HTR-8/SVneo (cell line): Measurements from ENCODE around the gene CLCN2.

ENCODE experiments used
- DNase-seq: peaks from one replicate; pipeline ENCODE4 v3.0.0; 2011; ENCODE audit warnings: low spot score, mixed read lengths; ENCODE audit not compliant: insufficient read length
- FAIRE-seq: peaks from 2 replicates; lab custom pipeline; 2011; peaks lifted over from hg19 to GRCh38; lab: Jason Lieb, UNC

The CLCN2 gene

DNA sequence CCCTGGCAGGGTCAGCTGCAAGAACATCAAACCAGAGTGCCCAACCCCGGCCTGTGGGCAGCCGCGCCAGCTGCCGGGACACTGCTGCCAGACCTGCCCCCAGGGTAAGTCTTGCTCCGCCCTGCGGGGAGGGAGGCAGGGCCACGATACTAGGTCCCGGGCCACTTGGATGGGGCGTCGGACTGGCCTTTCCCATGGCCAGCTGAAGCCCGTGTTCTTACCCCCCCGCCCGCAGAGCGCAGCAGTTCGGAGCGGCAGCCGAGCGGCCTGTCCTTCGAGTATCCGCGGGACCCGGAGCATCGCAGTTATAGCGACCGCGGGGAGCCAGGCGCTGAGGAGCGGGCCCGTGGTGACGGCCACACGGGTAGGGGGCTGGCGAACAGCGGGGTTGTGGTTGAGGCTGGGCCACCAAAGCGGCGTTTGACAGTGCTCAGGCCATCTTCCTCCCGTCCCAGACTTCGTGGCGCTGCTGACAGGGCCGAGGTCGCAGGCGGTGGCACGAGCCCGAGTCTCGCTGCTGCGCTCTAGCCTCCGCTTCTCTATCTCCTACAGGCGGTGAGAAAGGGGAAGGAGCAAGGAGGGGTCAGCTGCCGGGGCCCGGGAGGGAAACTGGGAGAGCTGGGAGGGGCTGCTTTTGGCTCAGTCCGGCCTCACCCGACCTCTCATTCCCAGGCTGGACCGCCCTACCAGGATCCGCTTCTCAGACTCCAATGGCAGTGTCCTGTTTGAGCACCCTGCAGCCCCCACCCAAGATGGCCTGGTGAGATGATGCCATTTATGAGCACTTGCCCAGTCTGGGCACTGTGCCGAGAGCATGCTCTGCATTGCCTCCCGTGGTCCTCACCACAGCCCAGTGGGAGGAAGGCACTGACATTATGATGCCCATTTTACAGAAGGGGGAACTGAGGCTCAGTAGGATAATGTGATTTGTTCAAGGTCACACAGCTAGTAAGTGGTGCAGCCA lies 20.1 kb upstream of the CLCN2 start:
- DNase-seq (no peak), FAIRE-seq (no peak)

GRCh38 chr3:184380627-184381260 lies 19.3 kb upstream of the CLCN2 start:
- DNase-seq (no peak), FAIRE-seq (no peak)

GRCh38 chr3:184380185-184380626 lies 18.8 kb upstream of the CLCN2 start:
- DNase-seq, result peak; percentile 65
- peak; percentile 26 for FAIRE-seq

DNA sequence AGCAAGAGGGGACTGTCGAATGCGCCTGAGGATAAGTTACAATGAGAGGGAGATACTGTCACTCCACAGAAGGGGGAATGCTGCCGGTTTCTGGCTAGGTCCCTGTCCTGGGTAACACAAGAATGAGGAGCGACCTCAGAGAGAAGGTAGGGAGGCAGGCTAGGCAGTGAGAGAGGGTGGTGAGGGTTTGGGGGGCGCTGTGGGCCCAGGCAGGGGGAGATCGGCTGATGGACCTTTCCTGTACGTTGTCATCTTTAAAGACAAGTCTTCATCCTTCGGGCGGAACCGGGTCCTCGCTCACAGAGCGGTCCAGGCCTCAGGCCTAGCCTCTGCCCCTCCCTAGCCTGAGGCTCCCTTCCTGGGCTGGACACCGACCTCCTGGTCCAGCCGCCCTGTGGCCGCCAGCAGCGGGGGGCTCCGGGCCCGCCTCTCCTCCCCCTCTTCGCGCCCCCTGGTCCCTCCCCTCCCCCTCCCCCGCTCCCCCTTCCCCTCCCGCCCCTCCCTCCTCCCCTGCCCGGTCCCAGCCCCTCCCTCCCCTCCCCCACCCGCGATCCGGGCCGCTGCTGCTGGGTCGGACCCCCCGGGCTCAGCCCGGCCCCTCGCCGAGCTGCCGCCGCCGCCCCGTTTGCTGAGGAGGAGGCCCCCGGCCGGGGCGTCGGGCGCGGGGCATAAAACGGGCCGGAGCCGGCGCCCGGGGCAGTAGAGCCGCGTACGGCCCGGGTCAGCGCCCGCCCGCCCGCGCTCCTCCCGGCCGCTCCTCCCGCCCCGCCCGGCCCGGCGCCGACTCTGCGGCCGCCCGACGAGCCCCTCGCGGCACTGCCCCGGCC lies 18.2 kb upstream of the CLCN2 start, which contains the start of gene CHRD:
CHRD (plus strand) TSS at position 697 of the 827 bp plus-strand sequence. CDS start 265 bp downstream, outside the sequence.
- DNase-seq, result no peak
- no peak for FAIRE-seq

GRCh38 chr3:184378651-184379357 lies 17.4 kb upstream of the CLCN2 start:
- no peak for FAIRE-seq
- no peak for DNase-seq

- FAIRE-seq (no peak), DNase-seq (no peak)
Measured at GRCh38 chr3:184377882-184378445, 16.6 kb upstream of the CLCN2 start, which contains the start of gene THPO. Gene THPO (minus strand): TSS chr3:184378207. CDS start chr3:184376259, 1,948 bp downstream.

GRCh38 chr3:184377374-184377773 lies 16.0 kb upstream of the CLCN2 start:
- FAIRE-seq, result no peak

DNA sequence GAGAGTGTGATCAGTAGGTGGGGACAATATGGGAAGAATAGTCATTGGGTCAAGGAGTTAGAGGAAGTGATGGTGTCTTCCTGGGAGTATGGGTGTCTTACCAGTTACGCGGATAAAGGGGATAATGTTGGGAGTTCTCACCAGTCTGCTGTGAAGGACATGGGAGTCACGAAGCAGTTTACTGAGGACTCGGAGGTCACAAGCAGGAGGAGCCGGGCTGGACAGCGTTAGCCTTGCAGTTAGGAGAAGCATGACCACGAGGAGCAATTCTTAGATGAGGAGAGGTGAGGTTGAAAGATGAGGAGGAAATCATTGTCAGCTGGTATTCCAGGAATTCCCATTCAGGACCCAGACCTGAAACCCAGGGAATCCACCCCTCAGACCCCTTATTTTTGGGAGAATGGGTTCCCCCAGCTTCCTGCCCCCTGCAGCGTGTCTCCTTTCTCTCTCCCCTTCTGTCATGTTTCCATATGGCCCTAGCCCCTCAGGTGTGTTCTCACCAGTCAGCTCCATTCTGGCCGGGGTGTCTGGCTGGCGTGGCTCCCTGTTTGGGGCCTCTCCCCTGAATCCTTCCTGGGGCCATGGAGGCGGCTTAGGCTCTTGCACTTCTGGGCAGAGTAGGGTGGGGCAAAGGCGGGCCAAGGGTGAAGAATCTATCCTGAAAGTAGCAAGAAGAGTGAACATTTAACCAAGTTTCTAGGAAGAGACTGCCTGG lies 14.5 kb upstream of the CLCN2 start:
- no peak for DNase-seq
- no peak for FAIRE-seq

More at GRCh38 chr3:184377374-184377773, 16.0 kb upstream of the CLCN2 start:
- DNase-seq, result no peak

GRCh38 chr3:184373422-184373821 lies 12.0 kb upstream of the CLCN2 start:
- no peak for DNase-seq
- no peak for FAIRE-seq

DNA sequence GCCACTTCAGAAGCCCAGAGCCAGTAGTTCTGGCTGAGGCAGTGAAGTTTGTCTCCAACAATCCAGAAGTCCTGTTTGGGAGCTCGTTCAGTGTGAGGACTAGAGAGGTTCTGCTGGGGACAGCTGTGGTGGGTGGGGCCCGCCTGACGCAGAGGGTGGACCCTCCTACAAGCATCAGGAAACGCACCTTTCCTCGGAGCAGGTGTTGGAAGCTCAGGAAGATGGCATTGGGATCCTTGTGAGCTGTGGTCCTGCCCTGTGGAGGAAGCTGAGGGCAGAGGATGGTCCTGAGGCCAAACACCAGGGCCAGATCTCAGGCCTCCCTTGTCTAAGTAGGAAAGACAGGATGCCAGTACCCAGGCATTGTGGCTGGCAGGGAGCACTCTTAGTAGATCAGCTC lies 11.5 kb upstream of the CLCN2 start:
- FAIRE-seq, result no peak
- no peak for DNase-seq

DNA sequence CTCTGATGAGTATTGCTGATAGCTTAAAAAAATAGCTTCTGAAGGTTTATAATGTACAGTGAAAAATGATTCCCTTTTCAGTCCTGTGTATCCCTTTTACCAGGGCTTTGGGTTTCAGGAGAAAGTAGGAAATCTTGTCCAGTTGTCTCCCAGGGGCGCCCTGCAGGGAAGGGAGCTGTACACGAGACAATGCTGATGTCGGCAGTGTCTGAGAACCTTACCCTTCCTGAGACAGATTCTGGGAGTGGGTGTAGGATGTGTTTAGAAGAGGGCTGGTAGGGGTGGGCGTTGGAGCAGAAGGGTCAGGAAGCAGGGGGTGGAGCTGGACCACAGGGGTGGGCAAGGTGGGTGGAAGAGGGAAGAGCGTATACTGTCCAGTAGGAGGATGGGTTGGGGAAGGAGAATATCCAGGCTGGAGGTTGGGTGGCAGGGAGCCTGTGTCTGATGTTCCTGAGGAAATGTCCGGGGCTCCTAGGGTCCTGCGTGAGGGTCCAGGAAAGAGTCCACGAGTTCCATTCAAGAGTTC lies 11.0 kb upstream of the CLCN2 start:
- DNase-seq (no peak), FAIRE-seq (no peak)

GRCh38 chr3:184371570-184372018 lies 10.2 kb upstream of the CLCN2 start:
- DNase-seq (peak; percentile 90), FAIRE-seq (peak; percentile 54)

DNA sequence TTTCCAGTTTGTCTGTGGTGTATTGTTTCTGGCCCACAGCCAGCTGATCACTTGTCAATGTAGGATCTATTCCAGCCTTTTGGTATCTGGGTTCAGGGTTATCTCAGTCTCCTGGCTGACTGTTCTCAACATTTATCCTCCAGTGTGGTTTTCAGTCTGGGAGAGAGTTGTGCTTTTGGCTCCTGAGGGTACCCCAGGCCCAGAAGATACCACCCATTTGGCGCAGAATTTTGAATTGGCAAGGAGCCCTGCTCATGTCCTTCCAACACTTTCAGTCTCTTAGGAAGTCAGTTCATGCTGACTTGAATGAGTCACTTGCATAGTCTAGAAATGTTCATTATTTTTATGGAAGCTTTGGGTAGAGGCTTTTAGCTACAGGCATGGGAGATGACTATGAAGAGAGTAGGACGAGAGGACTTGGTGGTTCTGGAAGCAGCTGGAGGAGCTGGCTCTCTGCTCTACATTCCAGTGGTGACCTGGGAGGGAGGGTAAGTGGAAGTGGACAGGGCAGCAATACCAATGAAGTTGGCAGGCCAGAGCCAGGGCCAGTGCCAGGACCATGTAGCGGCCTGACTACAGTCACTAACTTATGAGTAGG lies 7.3 kb upstream of the CLCN2 start:
- FAIRE-seq (no peak), DNase-seq (no peak)

GRCh38 chr3:184368116-184368515 lies 6.7 kb upstream of the CLCN2 start:
- FAIRE-seq (no peak), DNase-seq (no peak)

DNA sequence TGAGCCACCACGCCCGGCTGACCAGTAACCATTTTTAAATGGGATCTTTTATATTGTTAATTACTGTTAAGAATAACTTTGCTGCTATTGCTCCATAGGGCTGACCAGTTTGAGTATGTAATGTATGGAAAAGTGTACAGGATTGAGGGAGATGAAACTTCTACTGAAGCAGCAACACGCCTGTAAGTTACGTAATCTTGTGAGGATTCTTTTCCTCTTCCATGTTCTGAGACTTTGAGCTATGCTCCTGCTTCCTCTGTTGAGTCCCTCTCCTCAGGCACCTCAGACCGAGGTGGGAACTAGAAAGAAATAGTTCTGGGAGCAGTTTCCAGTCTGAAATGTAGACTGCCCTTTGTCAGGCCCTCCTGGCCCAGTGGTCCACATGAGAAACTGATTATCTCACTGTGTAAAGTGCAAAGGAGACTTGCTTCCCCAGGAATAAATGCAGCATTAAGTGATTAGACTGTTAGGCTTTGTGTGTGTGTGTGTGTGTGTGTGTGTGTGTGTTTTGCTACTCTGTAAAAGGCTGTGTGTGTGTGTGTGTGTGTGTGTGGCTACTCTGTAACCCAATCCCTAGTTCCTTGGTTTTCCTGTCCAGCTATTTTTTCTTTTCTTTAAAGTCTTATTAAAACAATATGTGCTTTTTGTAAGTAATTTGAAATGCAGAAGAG lies 5.3 kb upstream of the CLCN2 start:
- DNase-seq (no peak), FAIRE-seq (no peak)

GRCh38 chr3:184362668-184363546 lies 1.5 kb upstream of the CLCN2 start:
- FAIRE-seq (peak; percentile 98), DNase-seq (peak; percentile 97)
